Smooth muscle cell (in vitro differentiated cells): Measurements from ENCODE around the gene ERN1. TPM values are rescaled to one million over a fixed set of nuclear protein-coding genes. Genes with fewer than 3 reads are reported as not detected.

Experiments
- DNase-seq: peaks from one replicate; lab custom pipeline; 2025; ENCODE audit not compliant: unreplicated experiment; lab: John Stamatoyannopoulos, UW
- H2AFZ ChIP-seq: fragments of 200-600 bp; sonication (generic); 2 replicates; pipeline ENCODE4 v1.6.0; 2016; ENCODE audit warnings: antibody characterized with exemption, low read depth, mild to moderate bottlenecking
- H3F3A ChIP-seq: fragments of 200-600 bp; sonication (generic); 2 replicates; pipeline ENCODE4 v1.6.0; 2017; ENCODE audit warnings: antibody characterized with exemption, low read depth
- H3K27ac ChIP-seq: fragments of 200-600 bp; sonication (generic); 2 replicates; pipeline ENCODE4 v1.5.1; 2016; ENCODE audit warnings: low read depth, mild to moderate bottlenecking
- H3K27me3 ChIP-seq: fragments of 200-600 bp; sonication (generic); 2 replicates; pipeline ENCODE4 v1.6.1; 2016; ENCODE audit warnings: low read depth, mild to moderate bottlenecking
- H3K36me3 ChIP-seq: fragments of 200-600 bp; sonication (generic); 2 replicates; pipeline ENCODE4 v1.5.1; 2016; ENCODE audit warnings: low read depth
- H3K4me1 ChIP-seq: fragments of 200-600 bp; sonication (generic); 2 replicates; pipeline ENCODE4 v1.5.1; 2016; ENCODE audit warnings: low read depth
- H3K4me2 ChIP-seq: fragments of 200-600 bp; sonication (generic); 2 replicates; pipeline ENCODE4 v1.6.0; 2016; ENCODE audit warnings: mild to moderate bottlenecking
- H3K4me3 ChIP-seq: fragments of 200-600 bp; sonication (generic); 2 replicates; pipeline ENCODE4 v1.5.1; 2016; ENCODE audit warnings: mild to moderate bottlenecking
- H3K79me2 ChIP-seq: fragments of 200-600 bp; sonication (generic); 2 replicates; pipeline ENCODE4 v1.6.0; 2016; ENCODE audit warnings: low read depth, mild to moderate bottlenecking
- H3K9ac ChIP-seq: fragments of 200-600 bp; sonication (generic); 2 replicates; pipeline ENCODE4 v1.6.0; 2016; ENCODE audit warnings: low read depth
- H3K9me3 ChIP-seq: fragments of 200-600 bp; sonication (generic); replicated peaks from 2 replicates; pipeline ENCODE4 v1.5.1; 2016; ENCODE audit warnings: low read depth
- H4K20me1 ChIP-seq: fragments of 200-600 bp; sonication (generic); 2 replicates; pipeline ENCODE4 v1.6.0; 2016; ENCODE audit warnings: low read depth
- CTCF ChIP-seq: fragments of 200-600 bp; sonication (generic); IDR thresholded peaks from 2 replicates; pipeline ENCODE4 v1.5.1; 2017; ENCODE audit warnings: borderline replicate concordance, mild to moderate bottlenecking, antibody characterized with exemption; ENCODE audit not compliant: insufficient read depth, poor library complexity, severe bottlenecking
- WGBS: methylation state at CpG from one replicate; pipeline ENCODE4 v1.1.7; 2016; ENCODE audit warnings: low lambda C conversion rate; 5-methylcytosine and 5-hydroxymethylcytosine counted together
- polyA plus RNA-seq: library from polyadenylated mRNA; unstranded; fragments of >200 nt; fragmentation: Nextera tagmentation; extraction: Ambion mirVana; gene quantifications from 2 replicates; pipeline ENCODE4 v1.2.1, GENCODE V29; 2016
- total RNA-seq: library from RNA; depleted of rRNA; stranded (reverse); fragments of >200 nt; gene quantifications from 2 replicates; pipeline ENCODE4 v1.2.3, GENCODE V29; 2014

The ERN1 gene
- total and polyA plus RNA-seq, 2 experiments from 2014 or later, result 8.6 to 9.0 TPM

- no peak for TF ChIP-seq CTCF
- Histone ChIP-seq H3K36me3 (no peaks in the 10 kb centered on the region), H3K9me3 (no peaks in the 10 kb centered on the region), H3K4me1 (peaks cover 7% of the 10 kb centered on the region), H3K4me2 (no peak overlapping the region), H3K27me3 (no peaks in the 10 kb centered on the region), H3K9ac (no peak overlapping the region), H3F3A (no peaks in the 10 kb centered on the region), H3K4me3 (no peak overlapping the region), H2AFZ (no peak overlapping the region), H3K79me2 (peaks cover 26% of the 10 kb centered on the region), H4K20me1 (peaks cover 56% of the 10 kb centered on the region), H3K27ac (no peak overlapping the region)
- 88% methylated on average over 5 of the region's 5 CpGs for WGBS
- DNase-seq, result no peak
These were observed 26.3 kb downstream of the ERN1 start for GRCh38 chr17:64103391-64104364.

- WGBS, result 92% methylated on average over 7 of the region's 7 CpGs
- peaks cover 28% of the 10 kb centered on the region for H3K79me2 ChIP-seq
- no peak for DNase-seq
These were observed 27.1 kb downstream of the ERN1 start for GRCh38 chr17:64102627-64103390.

GRCh38 chr17:64099543-64099942, 30.4 kb downstream of the ERN1 start:
- H3K79me2 ChIP-seq, result peaks cover 19% of the 10 kb centered on the region
- H3F3A ChIP-seq, result peaks cover 5% of the 10 kb centered on the region
- H3K27ac ChIP-seq, result no peak overlapping the region
- no peak overlapping the region for H3K4me2 ChIP-seq
- H2AFZ ChIP-seq, result no peak overlapping the region
- H3K9me3 ChIP-seq, result no peaks in the 10 kb centered on the region
- H3K4me1 ChIP-seq, result peaks cover 7% of the 10 kb centered on the region
- DNase-seq, result no peak
- H3K27me3 ChIP-seq, result no peaks in the 10 kb centered on the region
- TF ChIP-seq CTCF, result no peak
- peaks cover 41% of the 10 kb centered on the region for H4K20me1 ChIP-seq
- H3K36me3 ChIP-seq, result no peaks in the 10 kb centered on the region
- H3K4me3 ChIP-seq, result no peak overlapping the region
- 77% methylated on average over 6 of the region's 6 CpGs for WGBS
- H3K9ac ChIP-seq, result no peak overlapping the region

More at GRCh38 chr17:64102627-64103390, 27.1 kb downstream of the ERN1 start:
- Histone ChIP-seq H3K4me3 (no peak overlapping the region), H3K36me3 (no peaks in the 10 kb centered on the region), H3K9ac (no peak overlapping the region), H3K27me3 (no peaks in the 10 kb centered on the region), H3K9me3 (no peaks in the 10 kb centered on the region), H3F3A (peaks cover 5% of the 10 kb centered on the region), H3K27ac (no peak overlapping the region), H3K4me1 (peaks cover 7% of the 10 kb centered on the region), H3K4me2 (no peak overlapping the region), H4K20me1 (peaks cover 63% of the 10 kb centered on the region), H2AFZ (no peak overlapping the region)
- TF ChIP-seq CTCF, result no peak
